Pancreas (tissue), 10 donors: ENCODE results near the gene IPCEF1. TPM values are rescaled to one million over a fixed set of nuclear protein-coding genes. Genes with fewer than 3 reads are reported as not detected.
A peak's percentile ranks its signal among the peaks of the same experiment; 100 is the strongest.
"Not testable (repeated sequence)": the region's sequence is repeated elsewhere in the genome, so short reads cannot be mapped to it uniquely, and the experiment has no call there.

Source experiments
- ATAC-seq, 4 donors: fragments of 200-7000 bp; cut with Tn5 transposase; one replicate each; pipeline versions ENCODE4 v1.8.0 to v1.9.1; 2020; ENCODE audit warnings: mild to moderate bottlenecking in 4 of 4, moderate library complexity in 4 of 4
- DNase-seq, 6 donors: peaks; one replicate each; pipeline ENCODE4 v3.0.0-alpha.2; 2020
- FAIRE-seq: peaks from 2 replicates; lab custom pipeline; 2012; peaks lifted over from hg19 to GRCh38; lab: Jason Lieb, UNC
- H3K27ac ChIP-seq, 4 donors: fragments of 200-600 bp; sonication (generic); 1 replicate in 3 of 4; 2 replicates in 1 of 4; pipeline versions ENCODE4 v1.5.0 to v1.8.0; 2020
- H3K27me3 ChIP-seq, 4 donors: fragments of 200-600 bp; one replicate each; pipeline ENCODE4 v1.8.0; 2021
- H3K36me3 ChIP-seq, 3 donors: fragments of 200-600 bp; sonication (generic) in 1 of 3; one replicate each; pipeline versions ENCODE4 v1.5.0 to v1.8.0; 2020 to 2021
- H3K4me1 ChIP-seq, 3 donors: fragments of 200-600 bp; one replicate each; pipeline ENCODE4 v1.8.0; 2021
- H3K4me3 ChIP-seq, 4 donors: fragments of 200-600 bp; sonication (generic) in 2 of 4; one replicate each; pipeline versions ENCODE4 v1.5.0 to v1.8.0; 2020 to 2021
- H3K9me3 ChIP-seq, 4 donors: fragments of 200-600 bp; one replicate each; pipeline ENCODE4 v1.8.0; 2021
- CTCF ChIP-seq, 4 donors: fragments of 200-600 bp; sonication (generic) in 3 of 4; IDR thresholded peaks; one replicate each; pipeline versions ENCODE4 v1.5.0 to v1.8.0; 2021; ENCODE audit warnings: antibody characterized with exemption in 4 of 4
- WGBS, 2 donors: extraction: QIAGEN DNeasy Blood & Tissue Kit; methylation state at CpG; one replicate each; pipeline ENCODE4 v1.1.7; 2013; 5-methylcytosine and 5-hydroxymethylcytosine counted together
- intact Hi-C, 3 donors: fragments of 100-400 bp; cut with DNase I; formaldehyde crosslinking; loops; one replicate each; pipeline versions ENCODE4 v1.11.1 to v1.14.2; 2022
- polyA plus RNA-seq, 2 donors: library from polyadenylated mRNA; stranded (reverse); fragments of 200-250 nt; gene quantifications; one replicate each; pipeline ENCODE4 v1.2.3, GENCODE V29; 2013
- total RNA-seq, 6 donors: library from RNA; stranded (reverse); fragmentation: NEBNext Ultra II Directional in 4 of 6; extraction: Animal tissue kit (Norgen Biotek cat#: 25700) in 4 of 6; gene quantifications; one replicate each; pipeline versions ENCODE4 v1.2.1 to v1.2.4, GENCODE V29; 2021 to 2023
- donor health status: healthy with polysubstance abuse.
- donor health status: DM: no; HTN: no; CAD: no; lungs with moderate emphysema.
- donor health status: DM: no; HTN: no; CAD: no.
- donor health status: control.
- donor health status: control.
- donor health status: Bipolar disorder and iron deficiency.
- donor health status: DM: yes; HTN: yes; CAD: no.
- donor health status: DM: no; HTN: no; CAD: no.
- donor health status: DM: no; HTN: no; CAD: no.
- donor health status: DM: yes; HTN: yes; CAD: no.

Gene IPCEF1
- total and polyA plus RNA-seq, 8 donors: 0.53 to 4.4 (median 1.8) TPM

GRCh38 chr6:154202958-154203357 lies 153.6 kb downstream of the IPCEF1 start:
- intact Hi-C loops: no loop called here
- WGBS, 2 donors: 92 to 93% methylated on average over 6 of the region's 6 CpGs
- DNase-seq: no peak

GRCh38 chr6:154202339-154202738 lies 154.3 kb downstream of the IPCEF1 start:
- TF ChIP-seq CTCF (IDR thresholded peaks at IDR 0.05): no peak
- ATAC-seq (peak in 2 of 4 donors; percentile 18 to 47), FAIRE-seq (no peak), DNase-seq (no peak)
- Histone ChIP-seq H3K36me3 (no peaks in the 10 kb centered on the region), H3K4me3 (no peak overlapping the region), H3K4me1 (peaks cover 0 to 4% (median 0%) of the 10 kb centered on the region in 3 donors), H3K9me3 (no peaks in the 10 kb centered on the region), H3K27ac (no peak overlapping the region), H3K27me3 (no peaks in the 10 kb centered on the region)
- WGBS, 2 donors: 87 to 90% methylated on average over 3 of the region's 3 CpGs
- intact Hi-C loops: no loop called here

More at GRCh38 chr6:154202958-154203357, 153.6 kb downstream of the IPCEF1 start:
- TF ChIP-seq CTCF (IDR thresholded peaks at IDR 0.05): no peak
- no peak for FAIRE-seq
- H3K9me3 ChIP-seq: no peaks in the 10 kb centered on the region
- H3K27ac ChIP-seq: no peak overlapping the region
- no peak overlapping the region for H3K4me3 ChIP-seq
- H3K4me1 ChIP-seq: no peaks in the 10 kb centered on the region
- ATAC-seq: no peak
- H3K36me3 ChIP-seq: no peaks in the 10 kb centered on the region
- no peaks in the 10 kb centered on the region for H3K27me3 ChIP-seq

- DNase-seq, H3K27ac ChIP-seq, H3K36me3 ChIP-seq, H3K4me3 ChIP-seq, intact Hi-C loops, H3K4me1 ChIP-seq, FAIRE-seq, H3K27me3 ChIP-seq, H3K9me3 ChIP-seq: not testable (repeated sequence)
- WGBS, 2 donors: 89 to 98% methylated on average over 4 of the region's 4 CpGs
- peak in 1 of 4 donors; percentile 54 for ATAC-seq
These were observed 154.9 kb downstream of the IPCEF1 start for GRCh38 chr6:154201688-154202087.

GRCh38 chr6:154197196-154197860 lies 159.3 kb downstream of the IPCEF1 start:
- no peaks in the 10 kb centered on the region for H3K9me3 ChIP-seq
- peaks cover 0 to 4% (median 0%) of the 10 kb centered on the region in 3 donors for H3K4me1 ChIP-seq
- no peak overlapping the region for H3K4me3 ChIP-seq
- FAIRE-seq (peak; percentile 45), ATAC-seq (peak in 1 of 4 donors; percentile 43), DNase-seq (no peak)
- TF ChIP-seq CTCF (IDR thresholded peaks at IDR 0.05): no peak
- no peaks in the 10 kb centered on the region for H3K27me3 ChIP-seq
- intact Hi-C loops: no loop called here
- H3K36me3 ChIP-seq: no peaks in the 10 kb centered on the region
- no peak overlapping the region for H3K27ac ChIP-seq

GRCh38 chr6:154196333-154196885 lies 160.2 kb downstream of the IPCEF1 start:
- Histone ChIP-seq H3K4me3 (no peak overlapping the region), H3K36me3 (no peaks in the 10 kb centered on the region), H3K27me3 (no peaks in the 10 kb centered on the region), H3K4me1 (peaks cover 0 to 4% (median 0%) of the 10 kb centered on the region in 3 donors), H3K9me3 (no peaks in the 10 kb centered on the region), H3K27ac (no peak overlapping the region)
- intact Hi-C loops: no loop called here
- DNase-seq: no peak
- 35 to 52% methylated on average over 1 of the region's 1 CpG for WGBS, 2 donors
- no peak for ATAC-seq
- no peak for FAIRE-seq
- TF ChIP-seq CTCF (IDR thresholded peaks at IDR 0.05): no peak
